GM12874 (cell line): ENCODE results near the gene DPEP1.

Experiments used
- CTCF ChIP-seq: IDR thresholded peaks from 2 replicates; pipeline ENCODE4 v1.5.1; 2011; ENCODE audit warnings: low read depth, mild to moderate bottlenecking, control low read depth, low read length, moderate library complexity; ENCODE audit not compliant: insufficient read depth

The DPEP1 gene

GRCh38 chr16:89599902-89600301 is 13.5 kb upstream of the DPEP1 start:
- no peak for TF ChIP-seq CTCF

GRCh38 chr16:89600427-89600826 is 13.0 kb upstream of the DPEP1 start:
- no peak for TF ChIP-seq CTCF

GRCh38 chr16:89600956-89601355 is 12.5 kb upstream of the DPEP1 start:
- TF ChIP-seq CTCF: no peak

GRCh38 chr16:89601906-89602272 is 11.6 kb upstream of the DPEP1 start:
- no peak for TF ChIP-seq CTCF

GRCh38 chr16:89602273-89602951 is 11.0 kb upstream of the DPEP1 start:
- no peak for TF ChIP-seq CTCF

GRCh38 chr16:89602952-89603590 is 10.4 kb upstream of the DPEP1 start:
- no peak for TF ChIP-seq CTCF

- TF ChIP-seq CTCF: no peak
Measured at GRCh38 chr16:89604764-89605163, 8.7 kb upstream of the DPEP1 start.
